ENCODE measurements around the gene FAM83C.
A peak's percentile ranks its signal among the peaks of the same experiment; 100 is the strongest.
"Not testable (repeated sequence)": the region's sequence is repeated elsewhere in the genome, so short reads cannot be mapped to it uniquely, and the experiment has no call there.

The FAM83C gene

GRCh38 chr20:35317416-35318210 lies 25.4 kb upstream of the FAM83C start:
- DNase-seq: no peak

DNA sequence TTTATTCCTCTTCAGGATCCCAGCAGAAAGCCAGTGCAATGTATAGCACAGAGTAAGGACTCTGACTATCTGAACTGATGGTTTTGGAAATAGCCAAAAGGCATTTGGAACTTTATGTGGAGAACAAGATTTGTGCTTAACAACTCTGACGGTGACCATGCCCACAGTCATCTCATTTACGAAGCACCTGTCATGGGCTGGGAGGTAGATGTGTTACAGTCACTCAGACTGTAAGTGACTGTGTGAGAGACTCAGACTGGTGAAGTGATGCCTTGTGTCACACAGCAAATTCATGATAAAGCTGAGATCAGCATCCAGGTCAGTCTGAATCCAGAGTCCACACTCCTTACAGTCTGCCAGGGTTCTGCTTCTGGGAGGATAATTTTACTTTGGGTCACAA lies 23.9 kb upstream of the FAM83C start:
- no peak for DNase-seq

DNA sequence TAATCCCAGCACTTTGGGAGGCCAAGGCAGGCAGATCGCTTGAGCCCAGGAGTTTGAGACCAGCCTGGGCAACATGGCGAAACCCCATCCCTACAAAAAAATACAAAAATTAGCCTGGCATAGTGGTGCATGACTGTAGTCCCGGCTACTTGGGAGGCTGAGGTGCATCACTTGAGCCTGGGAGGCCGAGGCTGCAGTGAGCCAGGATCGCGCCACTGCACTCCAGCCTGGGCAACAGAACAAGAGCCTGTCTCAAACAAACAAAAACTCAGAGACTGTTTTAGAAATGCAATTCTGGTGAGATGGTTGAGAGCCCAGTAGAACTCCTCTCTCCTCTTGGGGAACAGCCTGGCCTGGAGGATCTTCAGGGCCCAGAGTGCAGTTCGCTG lies 23.4 kb upstream of the FAM83C start:
- DNase-seq: not testable (repeated sequence)

DNA sequence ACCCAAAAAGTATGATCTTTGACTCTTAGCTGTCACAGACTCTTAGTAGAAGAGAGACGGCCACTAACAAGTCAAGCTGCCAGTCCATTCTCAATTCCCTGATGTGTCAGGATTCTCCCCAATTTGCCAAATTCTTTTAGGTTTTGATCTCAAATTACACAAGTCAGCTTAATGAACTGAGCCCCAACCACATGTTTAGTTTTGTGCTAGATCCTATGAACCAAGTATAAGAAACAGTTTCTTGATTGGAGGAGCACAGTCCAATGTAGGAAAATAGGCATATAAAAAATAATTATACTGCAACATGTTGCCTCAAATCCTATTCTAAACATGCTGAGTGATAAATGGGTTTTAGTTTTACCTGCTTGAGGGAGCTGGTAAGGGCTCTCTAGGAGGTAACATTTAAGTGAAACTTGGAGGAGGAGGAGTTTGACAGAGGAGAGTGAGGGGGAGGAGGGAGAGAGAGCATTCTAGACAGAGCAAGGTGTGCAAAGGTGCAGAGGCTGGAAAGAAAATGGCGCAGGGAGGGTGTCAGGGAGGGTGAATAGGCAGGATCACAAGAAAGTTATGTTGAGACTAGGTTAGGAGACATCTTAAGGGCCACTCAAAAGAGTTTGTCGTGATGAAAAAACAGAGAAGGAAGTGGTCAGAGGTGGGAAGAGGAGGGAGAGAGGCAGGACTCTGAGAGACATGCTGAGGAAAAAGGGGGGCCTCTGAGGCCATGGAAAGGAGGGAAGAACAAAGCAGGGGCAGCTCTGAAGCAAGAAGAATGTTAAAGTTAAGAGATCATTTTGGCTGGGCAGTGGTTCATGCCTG lies 22.8 kb upstream of the FAM83C start:
- DNase-seq: peak; percentile 65

- DNase-seq: peak; percentile 92
Observed at GRCh38 chr20:35312318-35312717, 20.1 kb upstream of the FAM83C start.

DNA sequence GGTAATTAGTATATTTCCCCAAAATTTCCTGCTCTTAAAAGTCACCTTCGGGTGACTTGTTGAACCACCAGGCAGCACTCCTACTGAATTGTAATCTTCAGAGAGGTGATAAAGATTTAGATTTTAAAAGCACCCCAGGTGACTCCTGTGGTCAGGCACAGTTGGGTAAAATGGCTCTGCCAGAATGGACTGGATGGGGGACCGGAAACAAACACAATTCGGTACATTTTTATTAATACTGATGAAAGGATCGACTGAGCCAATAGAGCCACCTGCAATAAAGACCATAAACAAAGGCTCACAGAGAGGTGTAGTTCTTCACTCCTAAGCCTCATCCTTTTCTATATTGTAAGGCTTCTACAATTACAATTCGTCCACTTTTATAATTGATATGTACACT lies 19.6 kb upstream of the FAM83C start:
- DNase-seq: no peak

GRCh38 chr20:35311409-35311808 lies 19.2 kb upstream of the FAM83C start:
- peak; percentile 62 for DNase-seq

GRCh38 chr20:35307666-35308653 lies 15.7 kb upstream of the FAM83C start:
- DNase-seq: peak; percentile 86

- DNase-seq: peak; percentile 82
Observed at GRCh38 chr20:35306931-35307517, 14.8 kb upstream of the FAM83C start.

GRCh38 chr20:35305682-35306556 lies 13.7 kb upstream of the FAM83C start:
- peak; percentile 100 for DNase-seq

DNA sequence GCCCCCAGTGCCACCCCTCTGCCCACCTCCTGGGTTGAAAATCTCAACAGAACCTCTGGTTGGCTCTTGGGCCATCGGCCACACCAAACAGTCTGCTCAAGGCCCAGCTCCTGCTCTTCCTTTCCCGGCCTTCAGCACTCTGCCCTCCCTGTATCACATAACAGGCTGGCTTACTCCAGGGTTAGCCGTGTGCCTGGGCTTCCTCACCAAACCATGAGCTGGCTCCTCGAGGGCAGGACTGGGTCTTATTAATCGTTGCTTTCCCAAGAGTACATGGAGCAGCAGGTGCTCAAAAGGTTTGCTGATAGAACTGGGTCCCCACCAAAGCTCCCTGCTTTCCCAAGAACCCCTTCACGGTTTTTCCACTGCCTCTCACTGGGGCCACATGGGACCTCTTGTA lies 12.7 kb upstream of the FAM83C start:
- no peak for DNase-seq

DNA sequence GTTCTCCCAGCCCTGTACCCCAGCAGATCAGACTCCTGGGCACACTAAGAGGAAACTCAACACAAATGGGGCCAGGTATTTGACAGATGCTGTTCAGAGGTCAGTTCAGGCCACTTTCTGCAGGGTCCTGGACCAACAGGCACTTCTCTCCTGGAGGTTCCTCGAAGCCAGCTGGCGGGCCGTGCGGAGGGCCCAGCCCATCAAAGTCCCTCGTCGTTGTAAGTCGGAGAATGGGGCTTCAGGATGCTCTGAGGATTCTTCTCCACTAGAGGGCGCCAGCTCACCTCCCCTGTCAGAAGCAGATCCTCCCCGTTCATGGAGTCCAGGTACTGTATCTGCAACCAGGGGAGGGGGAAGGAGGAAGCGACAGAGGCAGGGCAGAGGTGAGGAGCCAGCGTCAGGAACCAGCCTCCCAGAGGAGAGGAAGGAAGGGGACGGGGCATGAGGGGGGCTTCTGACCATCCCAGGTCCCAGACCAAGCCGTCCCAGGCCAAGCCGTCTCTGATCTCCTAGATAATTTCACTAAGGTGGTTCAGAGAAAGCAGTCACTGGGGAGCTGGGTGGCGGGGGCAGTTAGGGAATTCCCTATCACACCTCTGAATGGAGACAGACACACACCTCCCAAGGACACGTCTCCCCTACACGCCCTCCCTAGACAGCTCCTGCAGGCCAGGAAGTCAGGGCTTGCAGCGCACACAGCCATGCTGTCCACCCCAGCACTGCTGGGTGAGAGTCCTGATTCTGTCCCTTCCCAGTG lies 11.7 kb upstream of the FAM83C start:
- DNase-seq: peak; percentile 90

GRCh38 chr20:35303382-35303734 lies 11.1 kb upstream of the FAM83C start:
- DNase-seq: no peak

DNA sequence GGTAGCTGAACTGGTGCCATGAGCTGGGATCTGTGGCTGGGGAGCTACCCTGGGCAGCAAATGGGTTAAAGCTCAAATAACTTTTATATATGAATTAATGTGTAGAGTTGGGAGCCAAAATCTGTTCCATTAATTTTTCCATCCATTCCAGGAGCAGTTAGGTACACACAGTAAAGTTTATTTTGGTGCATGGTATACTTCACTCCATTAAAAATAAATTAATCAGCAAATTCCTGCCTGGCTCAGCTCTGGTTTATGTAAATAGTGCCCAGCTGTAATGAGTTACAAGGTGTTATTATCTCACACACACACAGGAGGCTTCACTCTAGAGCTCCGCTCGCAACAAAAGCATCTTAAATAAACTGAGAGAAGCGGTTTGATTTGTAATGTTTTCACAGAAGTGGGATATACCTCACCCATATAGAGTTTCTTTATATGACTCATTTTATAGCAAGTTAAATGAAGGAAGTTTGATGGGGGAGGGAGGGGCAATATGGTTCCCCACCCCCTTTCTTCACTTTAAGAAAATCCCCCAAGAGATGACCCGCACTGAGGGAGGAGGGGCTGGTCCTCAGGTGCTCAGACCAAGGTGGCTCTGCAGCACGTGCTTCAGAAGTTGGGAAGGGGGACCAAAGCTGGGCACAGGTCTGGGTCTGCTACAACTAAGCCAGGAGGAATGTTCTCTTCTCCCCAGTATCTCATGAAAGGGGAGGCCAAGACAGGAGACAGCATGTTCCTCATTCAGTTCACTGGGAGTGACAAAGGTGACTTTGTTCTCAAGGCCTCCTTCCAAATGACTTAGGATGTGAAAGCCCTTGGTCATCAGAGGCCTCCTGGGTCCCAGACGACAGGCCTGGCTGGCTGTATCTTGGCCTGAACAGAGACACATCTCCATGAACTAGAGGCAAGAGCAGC lies 10.5 kb upstream of the FAM83C start:
- peak; percentile 89 for DNase-seq

DNA sequence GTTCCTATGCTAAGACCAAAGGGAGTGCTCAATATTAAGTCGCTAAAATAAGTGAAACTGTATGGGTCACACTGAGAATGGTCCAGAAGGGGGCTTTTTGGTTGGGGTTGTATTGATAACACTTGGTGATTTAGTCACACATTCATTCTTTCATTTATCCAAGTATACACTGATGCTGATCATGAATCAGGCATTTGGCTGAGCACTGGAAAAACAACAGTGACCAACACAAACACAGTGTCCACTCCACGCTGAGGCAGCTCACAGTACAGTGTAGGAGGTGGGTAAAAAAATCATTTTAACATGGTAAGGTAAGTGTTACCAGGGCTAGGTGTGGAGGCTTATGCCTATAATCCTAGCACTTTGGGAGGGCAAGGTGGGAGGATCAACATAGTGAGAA lies 9.2 kb upstream of the FAM83C start:
- DNase-seq: no peak

GRCh38 chr20:35300469-35301262 lies 8.4 kb upstream of the FAM83C start:
- DNase-seq: no peak

GRCh38 chr20:35299780-35300179 lies 7.6 kb upstream of the FAM83C start:
- DNase-seq: no peak

DNA sequence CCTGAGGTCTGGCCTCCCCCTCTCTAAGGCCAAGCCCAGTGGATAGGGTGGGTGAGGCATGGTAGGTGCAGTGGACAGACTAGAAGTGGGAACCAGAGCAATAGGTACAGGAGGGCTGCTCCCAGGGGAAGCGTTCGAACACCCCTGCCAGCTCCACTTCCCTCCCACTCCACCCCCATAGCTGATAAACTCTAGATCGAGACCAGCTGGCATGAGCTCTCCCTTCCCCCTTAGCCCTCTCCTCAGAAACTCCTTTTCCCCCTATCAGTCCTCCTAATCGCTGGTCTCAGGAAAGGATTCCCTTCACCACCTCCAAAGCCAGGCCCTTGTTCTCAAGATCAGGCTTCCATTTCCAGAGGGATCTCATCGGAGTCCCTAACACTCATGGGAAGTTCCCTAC lies 6.0 kb upstream of the FAM83C start:
- DNase-seq: no peak

DNA sequence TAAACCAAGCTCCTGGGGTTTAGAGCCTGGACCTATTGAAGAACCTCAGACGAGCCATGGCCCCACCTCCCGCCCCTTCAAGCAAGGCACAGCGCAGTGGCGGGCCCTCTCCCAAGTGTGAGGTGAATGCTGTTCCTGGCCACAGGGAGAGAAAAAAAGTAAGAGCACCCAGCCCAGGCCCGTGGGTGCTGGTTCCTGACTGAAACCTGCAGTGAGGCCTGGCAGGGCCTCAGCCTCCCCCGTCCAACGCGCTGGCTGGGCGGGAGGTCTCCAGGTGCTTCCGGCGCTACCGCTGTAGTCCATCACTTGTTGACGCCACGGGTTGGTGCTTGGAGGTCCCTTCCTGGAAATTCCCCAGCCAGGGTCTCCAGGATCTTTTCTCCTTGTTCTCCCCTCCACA lies 5.5 kb upstream of the FAM83C start:
- no peak for DNase-seq

All from fibroblast of skin of right biceps (primary cell).